ENCODE measurements around the gene NELFB. TPM values are rescaled to one million over a fixed set of nuclear protein-coding genes. Genes with fewer than 3 reads are reported as not detected.

Gene NELFB
- polyA plus RNA-seq, 3 donors, result 17.3 to 44.2 (median 18.8) TPM

DNA sequence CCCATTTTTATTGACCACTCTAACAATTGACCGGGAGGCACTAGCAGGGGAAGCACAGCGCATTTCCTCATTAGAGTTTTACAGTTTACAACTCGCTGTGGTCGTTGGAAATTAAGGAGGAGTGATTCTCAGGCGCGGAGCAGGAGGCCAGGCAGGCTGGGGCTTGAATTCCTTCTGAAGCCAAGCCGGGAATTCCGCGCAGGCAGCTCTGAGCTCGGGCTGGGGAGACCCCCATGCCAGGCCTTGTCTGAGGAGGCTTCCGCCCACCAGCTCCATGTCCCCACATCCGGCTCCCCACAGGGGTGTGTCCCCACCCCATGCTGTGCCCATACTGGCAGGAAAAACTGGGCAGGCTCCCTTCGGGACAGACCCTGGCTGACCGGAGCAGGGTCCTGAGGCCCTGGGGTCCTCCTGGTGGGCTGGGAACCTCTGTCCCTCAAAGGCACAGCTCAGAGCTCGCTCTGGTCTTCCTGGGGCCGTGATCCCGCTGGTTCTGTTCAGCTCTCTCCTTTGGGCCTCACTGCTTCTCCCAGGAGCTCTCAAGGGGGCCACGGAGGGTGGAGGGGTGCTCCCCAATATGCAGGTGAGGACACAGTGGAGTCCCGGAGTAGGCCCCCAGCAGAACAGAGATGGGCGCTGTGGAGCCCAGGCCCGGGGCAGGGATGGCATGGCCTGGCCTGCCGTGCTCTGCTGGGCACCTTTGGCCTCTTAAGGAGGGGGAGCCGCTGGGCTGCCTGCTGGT is 48.2 kb downstream of the NELFB start:
- Mint-ChIP-seq H3K4me1 (peaks cover 25% of the 10 kb centered on the region), H3K27ac (peak overlapping the region in 1 of 7 donors; percentile 60), H3K4me3 (peak overlapping the region; percentile 24 to 62), H3K9me3 (peaks cover 0 to 12% (median 6%) of the 10 kb centered on the region in 7 donors), H3K36me3 (peaks cover 3 to 5% of the 10 kb centered on the region in 2 donors), H3K27me3 (ENCODE audit: low read depth in 3 of 3) (peaks cover 64 to 90% (median 74%) of the 10 kb centered on the region in 3 donors)
- peak overlapping the region in 1 of 3 experiments; percentile 59 for H3K4me3 ChIP-seq (replicated peaks in 1 of 3; ENCODE audit: low read depth in 2 of 3, low read length in 3 of 3)
- H3K79me2 ChIP-seq (ENCODE audit: insufficient read depth, low read length), result no peaks in the 10 kb centered on the region
- H2AFZ ChIP-seq (ENCODE audit: insufficient read depth, low read depth, low read length, poor library complexity, severe bottlenecking), result peak overlapping the region; percentile 74
- H4K20me1 ChIP-seq (ENCODE audit: insufficient read depth, low read length), result no peaks in the 10 kb centered on the region
- H3K4me2 ChIP-seq (replicated peaks; ENCODE audit: extremely low read depth, low read length, poor library complexity, severe bottlenecking), result peak overlapping the region; percentile 69
- H3K36me3 ChIP-seq (replicated peaks in 1 of 2; ENCODE audit: control insufficient read depth in 1 of 2, insufficient read depth in 2 of 2, low read length in 2 of 2), result no peaks in the 10 kb centered on the region
- DNase-seq, result no peak
- WGBS (ENCODE audit: insufficient coverage), result 65% methylated on average over 20 of the region's 23 CpGs
- intact Hi-C loops (cut with micrococcal nuclease), result loop anchor here (2.0 kb wide), 1 partner anchor 23 kb away; no protein-coding TSS in a partner anchor
- TF ChIP-seq, protein P1, sequence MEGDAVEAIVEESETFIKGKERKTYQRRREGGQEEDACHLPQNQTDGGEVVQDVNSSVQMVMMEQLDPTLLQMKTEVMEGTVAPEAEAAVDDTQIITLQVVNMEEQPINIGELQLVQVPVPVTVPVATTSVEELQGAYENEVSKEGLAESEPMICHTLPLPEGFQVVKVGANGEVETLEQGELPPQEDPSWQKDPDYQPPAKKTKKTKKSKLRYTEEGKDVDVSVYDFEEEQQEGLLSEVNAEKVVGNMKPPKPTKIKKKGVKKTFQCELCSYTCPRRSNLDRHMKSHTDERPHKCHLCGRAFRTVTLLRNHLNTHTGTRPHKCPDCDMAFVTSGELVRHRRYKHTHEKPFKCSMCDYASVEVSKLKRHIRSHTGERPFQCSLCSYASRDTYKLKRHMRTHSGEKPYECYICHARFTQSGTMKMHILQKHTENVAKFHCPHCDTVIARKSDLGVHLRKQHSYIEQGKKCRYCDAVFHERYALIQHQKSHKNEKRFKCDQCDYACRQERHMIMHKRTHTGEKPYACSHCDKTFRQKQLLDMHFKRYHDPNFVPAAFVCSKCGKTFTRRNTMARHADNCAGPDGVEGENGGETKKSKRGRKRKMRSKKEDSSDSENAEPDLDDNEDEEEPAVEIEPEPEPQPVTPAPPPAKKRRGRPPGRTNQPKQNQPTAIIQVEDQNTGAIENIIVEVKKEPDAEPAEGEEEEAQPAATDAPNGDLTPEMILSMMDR (IDR thresholded peaks at IDR 0.05), result no peak
- H3K27me3 ChIP-seq (ENCODE audit: control insufficient read depth in 2 of 2, insufficient read depth in 2 of 2, low read length in 2 of 2), result peaks cover 32 to 84% of the 10 kb centered on the region in 2 donors
- H3K9me3 ChIP-seq (replicated peaks in 1 of 2; ENCODE audit: control insufficient read depth in 1 of 2, insufficient read depth in 1 of 2, low read length in 2 of 2), result peaks cover 3 to 9% of the 10 kb centered on the region in 2 donors
- H3K27ac ChIP-seq (ENCODE audit: low read depth in 1 of 2, low read length in 2 of 2), result no peak overlapping the region
- no peak overlapping the region for H3K9ac ChIP-seq (ENCODE audit: insufficient read depth, low read length, poor library complexity, severe bottlenecking)
- peaks cover 37 to 50% of the 10 kb centered on the region in 2 donors for H3K4me1 ChIP-seq (ENCODE audit: control insufficient read depth in 1 of 2, insufficient read depth in 2 of 2, low read length in 2 of 2)

DNA sequence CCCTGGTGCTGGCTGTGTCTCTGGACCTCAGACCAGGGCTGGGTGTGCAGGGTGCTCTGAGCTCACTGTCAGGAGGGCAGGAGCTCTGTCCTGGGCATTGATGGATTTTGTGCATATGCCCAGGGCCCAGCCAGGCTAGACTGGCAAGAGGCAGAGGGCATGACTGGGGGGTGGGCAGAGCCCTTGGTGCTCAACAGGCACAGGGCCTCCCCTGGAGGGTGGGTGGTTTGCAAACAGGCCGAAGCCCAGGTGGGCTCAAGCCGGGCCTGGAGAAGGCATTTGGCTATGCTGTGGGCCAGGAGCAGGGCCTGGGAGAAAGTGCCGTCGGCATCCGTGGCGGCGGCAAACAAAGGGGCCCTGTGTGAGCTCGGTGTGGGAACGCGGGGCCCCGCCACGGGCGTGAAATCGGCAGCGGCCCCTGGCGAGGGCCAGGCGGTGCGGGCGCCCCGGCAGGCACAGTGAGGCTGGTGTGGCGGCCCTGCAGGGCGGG is 48.8 kb downstream of the NELFB start:
- Mint-ChIP-seq H3K4me1 (peaks cover 25% of the 10 kb centered on the region), H3K27me3 (ENCODE audit: low read depth in 3 of 3) (peaks cover 65 to 90% (median 72%) of the 10 kb centered on the region in 3 donors), H3K36me3 (peaks cover 3 to 5% of the 10 kb centered on the region in 2 donors), H3K9me3 (peaks cover 0 to 10% (median 7%) of the 10 kb centered on the region in 7 donors), H3K4me3 (peak overlapping the region; percentile 20 to 62), H3K27ac (no peak overlapping the region)
- Histone ChIP-seq H3K9ac (ENCODE audit: insufficient read depth, low read length, poor library complexity, severe bottlenecking) (no peak overlapping the region), H3K4me2 (replicated peaks; ENCODE audit: extremely low read depth, low read length, poor library complexity, severe bottlenecking) (no peak overlapping the region), H4K20me1 (ENCODE audit: insufficient read depth, low read length) (no peaks in the 10 kb centered on the region), H3K27ac (ENCODE audit: low read depth in 1 of 2, low read length in 2 of 2) (no peak overlapping the region), H3K27me3 (ENCODE audit: control insufficient read depth in 2 of 2, insufficient read depth in 2 of 2, low read length in 2 of 2) (peaks cover 32 to 79% of the 10 kb centered on the region in 2 donors), H3K4me1 (ENCODE audit: control insufficient read depth in 1 of 2, insufficient read depth in 2 of 2, low read length in 2 of 2) (peaks cover 37 to 50% of the 10 kb centered on the region in 2 donors), H3K4me3 (replicated peaks in 1 of 3; ENCODE audit: low read depth in 2 of 3, low read length in 3 of 3) (no peak overlapping the region), H2AFZ (ENCODE audit: insufficient read depth, low read depth, low read length, poor library complexity, severe bottlenecking) (no peak overlapping the region), H3K79me2 (ENCODE audit: insufficient read depth, low read length) (no peaks in the 10 kb centered on the region), H3K36me3 (replicated peaks in 1 of 2; ENCODE audit: control insufficient read depth in 1 of 2, insufficient read depth in 2 of 2, low read length in 2 of 2) (no peaks in the 10 kb centered on the region), H3K9me3 (replicated peaks in 1 of 2; ENCODE audit: control insufficient read depth in 1 of 2, insufficient read depth in 1 of 2, low read length in 2 of 2) (peaks cover 3 to 8% of the 10 kb centered on the region in 2 donors)
- WGBS (ENCODE audit: insufficient coverage), result 97% methylated on average over 17 of the region's 22 CpGs
- no peak for DNase-seq
- TF ChIP-seq, protein P1 (IDR thresholded peaks at IDR 0.05), result no peak
- intact Hi-C loops (cut with micrococcal nuclease), result loop anchor here (2.0 kb wide), 1 partner anchor 23 kb away; no protein-coding TSS in a partner anchor
